Anterior cingulate cortex (tissue), 58 donors: ENCODE data around the gene RTN4RL2.
"Not testable (repeated sequence)": the region's sequence is repeated elsewhere in the genome, so short reads cannot be mapped to it uniquely, and the experiment has no call there.

Source experiments
- DNase-seq, 58 donors: peaks; one replicate each; lab custom pipeline; 2025; lab: John Stamatoyannopoulos, UW

The RTN4RL2 gene

DNA sequence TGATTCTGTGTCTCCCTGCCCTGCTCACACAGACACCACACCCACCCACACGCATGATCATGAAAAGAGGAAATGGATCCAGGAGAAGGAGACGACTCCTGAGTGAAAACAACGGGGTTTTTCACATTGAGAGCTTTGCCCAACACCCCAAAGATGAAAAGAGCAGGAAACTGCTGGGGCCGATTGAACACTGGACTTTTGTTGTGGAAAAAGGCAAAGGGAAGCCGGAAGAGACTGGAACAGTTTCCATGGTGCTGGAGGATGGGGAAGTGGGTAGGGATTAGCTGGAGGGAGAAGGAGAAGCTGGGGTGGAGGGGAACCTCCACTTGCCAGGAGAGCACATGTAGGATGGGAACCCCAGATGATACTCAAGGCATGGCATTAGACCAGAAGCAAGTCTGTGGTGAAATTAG is 28.2 kb upstream of the RTN4RL2 start:
- peak in 9 of 58 donors; percentile 8 to 25 (median 16) for DNase-seq

DNA sequence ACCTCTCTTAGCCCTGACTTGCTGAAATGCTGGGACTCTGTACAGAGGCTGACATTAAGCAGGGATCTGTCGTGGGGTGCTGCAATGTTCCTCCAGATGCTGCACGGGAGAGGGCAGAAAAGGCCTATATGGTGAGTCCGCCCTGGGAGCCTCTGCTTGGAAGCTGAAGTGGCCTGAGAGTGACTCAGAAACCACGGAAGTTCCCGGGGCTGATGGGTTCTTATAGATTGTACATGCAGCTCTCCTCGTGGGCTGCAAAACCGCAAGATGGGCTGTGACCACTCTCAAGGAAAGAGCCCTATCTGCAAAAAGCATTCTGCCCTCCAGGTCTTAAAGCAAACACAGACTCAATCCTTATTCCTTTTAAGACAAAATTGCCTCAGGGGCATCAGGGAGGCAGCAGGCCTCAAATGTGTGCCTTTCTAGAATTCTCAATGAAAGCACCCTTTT is 27.6 kb upstream of the RTN4RL2 start:
- DNase-seq: no peak

DNA sequence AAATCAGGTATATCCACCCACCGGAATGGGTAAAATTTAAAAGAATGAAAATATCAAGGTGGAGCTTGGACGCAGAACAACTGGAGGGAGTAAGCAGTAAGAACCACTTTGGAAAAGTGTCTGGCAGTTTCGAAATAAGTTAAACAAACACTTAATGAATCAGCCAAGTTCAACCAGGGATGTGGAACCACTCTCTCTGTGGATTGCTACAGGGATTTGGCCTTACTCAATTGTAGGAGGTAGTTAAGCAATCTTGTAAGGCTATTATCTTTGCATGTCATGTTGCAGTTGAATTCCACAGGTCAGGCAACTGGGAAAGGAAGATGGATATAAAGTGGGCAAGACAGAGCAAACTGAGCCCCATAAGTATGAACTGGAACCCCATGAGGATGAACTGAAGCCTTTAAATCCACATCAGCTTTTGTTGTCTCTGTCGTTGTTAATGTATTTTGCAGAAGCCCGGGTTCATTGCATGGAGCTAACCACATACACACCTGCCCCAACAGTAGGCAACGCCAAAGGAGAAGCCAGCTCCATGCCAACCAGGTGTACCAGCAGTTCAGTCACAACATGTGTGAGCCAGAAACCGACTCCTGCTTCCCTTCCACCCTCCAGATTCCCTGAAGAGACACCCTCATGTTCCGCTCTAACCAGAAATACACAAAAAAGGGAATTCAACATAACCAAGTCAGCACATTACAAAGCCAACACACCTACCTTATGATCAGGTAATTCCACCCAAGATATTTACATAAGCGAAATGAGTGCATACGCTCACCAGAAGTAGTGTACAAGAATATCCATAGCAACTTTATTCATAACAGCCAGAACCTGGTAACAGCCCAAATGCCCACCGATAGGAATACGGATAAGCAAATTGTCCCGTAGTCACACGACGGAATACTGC is 25.4 kb upstream of the RTN4RL2 start:
- no peak for DNase-seq

DNA sequence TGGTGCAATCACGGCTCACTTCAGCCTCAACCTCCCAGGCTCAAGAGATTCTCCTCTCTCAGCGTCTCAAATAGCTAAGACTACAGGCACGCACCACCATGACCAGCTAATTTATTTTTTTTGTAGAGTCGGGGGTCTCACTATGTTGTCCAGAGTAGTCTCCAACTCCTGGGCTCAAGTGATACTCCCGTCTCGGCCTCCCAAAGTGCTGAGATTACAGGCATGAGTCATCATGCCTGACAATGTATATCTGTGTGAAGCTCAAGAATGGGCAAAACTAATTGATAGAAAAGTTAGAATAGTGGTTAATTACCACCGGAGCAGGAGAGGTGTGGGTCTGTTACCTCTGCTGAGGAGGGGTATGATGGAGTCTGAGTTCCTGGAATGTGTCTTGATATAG is 24.3 kb upstream of the RTN4RL2 start:
- no peak for DNase-seq

DNA sequence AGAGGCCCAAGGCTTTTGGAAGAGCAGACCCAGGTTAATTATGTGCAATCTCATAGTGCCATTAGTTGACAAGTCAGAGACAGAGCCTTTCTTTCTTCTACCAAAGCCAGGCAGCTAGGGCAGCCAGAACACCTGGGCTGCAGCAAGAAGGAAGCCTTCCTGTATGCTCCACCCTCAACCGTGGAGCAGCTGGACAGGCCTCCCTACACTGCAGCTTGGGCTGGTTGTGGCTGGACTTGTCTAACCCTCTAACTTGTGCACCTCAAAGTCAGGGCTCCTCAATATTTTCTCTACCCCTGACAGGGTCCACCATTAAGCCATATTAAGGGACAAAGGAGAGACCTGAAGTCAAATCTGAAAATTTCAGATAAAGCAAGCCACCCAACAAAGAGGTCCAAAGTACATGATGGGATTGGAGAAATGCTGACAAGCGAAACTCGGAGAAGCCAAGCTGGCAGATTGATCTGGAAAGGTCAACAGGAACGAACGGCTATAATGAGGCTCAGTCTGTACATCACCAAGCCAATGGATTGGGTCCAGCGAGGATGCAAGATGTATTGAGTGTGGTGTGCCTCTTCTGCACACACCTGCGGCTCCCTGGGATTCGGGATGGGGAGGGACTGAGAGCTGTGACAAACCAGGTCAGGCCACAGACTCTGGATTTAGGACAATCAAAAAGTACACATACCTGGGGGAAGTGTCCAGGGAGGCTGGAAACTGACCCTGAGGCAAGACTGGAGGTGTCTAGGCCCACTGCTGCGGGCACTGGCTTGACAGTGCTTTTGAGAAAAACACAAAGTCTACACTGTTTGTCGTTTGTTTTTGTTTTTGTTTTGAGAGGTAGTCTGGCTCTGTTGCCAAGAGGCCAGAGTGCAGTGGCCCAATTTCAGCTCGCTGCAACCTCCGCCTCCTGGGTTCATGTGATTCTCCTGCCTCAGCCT is 21.7 kb upstream of the RTN4RL2 start:
- DNase-seq: no peak

DNA sequence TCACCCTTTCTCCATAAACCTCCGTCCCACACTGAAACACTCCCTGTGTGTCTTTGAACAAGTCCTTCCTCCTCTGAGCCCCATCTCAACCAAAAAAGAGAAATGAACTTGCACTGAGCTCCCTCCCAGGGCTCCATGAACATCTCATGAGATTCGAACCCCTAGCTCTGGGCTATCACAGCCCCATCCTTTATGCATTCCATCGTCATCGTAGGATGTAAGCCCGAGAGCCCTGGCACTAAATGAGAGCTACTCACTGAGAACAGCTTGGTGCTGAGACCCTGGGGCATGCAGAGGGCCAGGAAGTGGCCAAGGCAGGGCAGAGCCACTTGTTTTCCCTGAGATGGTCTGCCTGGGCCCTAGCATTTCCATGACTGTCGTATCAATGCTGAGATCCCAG is 20.5 kb upstream of the RTN4RL2 start:
- DNase-seq: no peak

- DNase-seq: no peak
Observed at GRCh38 chr11:57440744-57441414, 19.4 kb upstream of the RTN4RL2 start.

GRCh38 chr11:57444362-57445121 is 15.8 kb upstream of the RTN4RL2 start:
- DNase-seq: no peak

DNA sequence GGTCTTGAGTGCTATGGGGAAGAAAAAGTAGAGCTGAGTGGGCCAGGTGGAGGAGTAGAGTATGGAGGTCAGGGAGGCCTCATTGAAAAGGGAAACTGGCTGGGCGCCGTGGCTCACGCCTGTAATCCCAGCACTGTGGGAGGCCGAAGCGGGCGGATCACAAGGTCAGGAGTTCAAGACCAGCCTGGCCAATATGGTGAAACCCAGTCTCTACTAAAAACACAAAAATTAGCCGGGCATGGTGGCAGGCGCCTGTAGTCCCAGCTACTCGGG is 15.3 kb upstream of the RTN4RL2 start:
- DNase-seq: not testable (repeated sequence)

- no peak for DNase-seq
Observed at GRCh38 chr11:57446055-57446454, 14.3 kb upstream of the RTN4RL2 start.

- DNase-seq: no peak
Observed at GRCh38 chr11:57453543-57454177, 6.7 kb upstream of the RTN4RL2 start.

- peak; percentile 23 to 90 (median 72) for DNase-seq
Observed at GRCh38 chr11:57456960-57457642, 3.2 kb upstream of the RTN4RL2 start.

DNA sequence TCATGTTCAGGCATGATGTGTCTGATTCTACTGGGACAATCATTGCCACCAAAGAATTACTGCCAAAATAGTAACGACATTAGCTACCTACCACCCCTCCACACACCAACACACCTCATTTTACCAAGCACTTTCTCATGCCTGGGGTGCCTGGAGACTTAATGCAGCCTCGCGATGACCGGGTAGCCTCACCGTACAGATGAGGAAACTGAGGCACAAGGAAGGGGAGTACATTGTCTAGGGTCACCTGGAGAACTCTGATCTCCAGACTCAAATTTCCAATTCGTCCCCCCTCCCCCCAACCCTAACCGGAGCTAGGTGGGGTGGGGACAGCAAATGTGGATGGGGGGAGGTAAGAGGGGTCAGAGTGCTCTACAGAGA is 2.7 kb upstream of the RTN4RL2 start:
- no peak for DNase-seq

DNA sequence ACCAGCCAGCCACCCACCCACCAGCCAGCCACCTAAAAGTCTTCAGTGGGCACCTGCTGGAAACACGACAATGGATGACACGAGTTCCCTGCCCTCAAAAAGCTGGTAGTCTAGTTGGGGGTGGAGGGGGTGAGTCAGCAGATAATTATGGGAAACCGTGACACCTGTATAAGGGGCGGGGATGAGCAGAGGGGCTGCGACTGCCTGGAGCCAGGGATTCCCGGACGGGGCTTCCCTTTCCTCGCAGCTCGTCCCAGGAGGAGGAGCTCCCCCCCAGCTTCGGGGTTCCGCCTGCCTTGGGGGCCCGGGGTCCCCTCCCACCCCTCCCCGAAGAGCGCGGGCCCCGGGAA is 2.3 kb upstream of the RTN4RL2 start:
- DNase-seq: peak in 1 of 58 donors; percentile 64

DNA sequence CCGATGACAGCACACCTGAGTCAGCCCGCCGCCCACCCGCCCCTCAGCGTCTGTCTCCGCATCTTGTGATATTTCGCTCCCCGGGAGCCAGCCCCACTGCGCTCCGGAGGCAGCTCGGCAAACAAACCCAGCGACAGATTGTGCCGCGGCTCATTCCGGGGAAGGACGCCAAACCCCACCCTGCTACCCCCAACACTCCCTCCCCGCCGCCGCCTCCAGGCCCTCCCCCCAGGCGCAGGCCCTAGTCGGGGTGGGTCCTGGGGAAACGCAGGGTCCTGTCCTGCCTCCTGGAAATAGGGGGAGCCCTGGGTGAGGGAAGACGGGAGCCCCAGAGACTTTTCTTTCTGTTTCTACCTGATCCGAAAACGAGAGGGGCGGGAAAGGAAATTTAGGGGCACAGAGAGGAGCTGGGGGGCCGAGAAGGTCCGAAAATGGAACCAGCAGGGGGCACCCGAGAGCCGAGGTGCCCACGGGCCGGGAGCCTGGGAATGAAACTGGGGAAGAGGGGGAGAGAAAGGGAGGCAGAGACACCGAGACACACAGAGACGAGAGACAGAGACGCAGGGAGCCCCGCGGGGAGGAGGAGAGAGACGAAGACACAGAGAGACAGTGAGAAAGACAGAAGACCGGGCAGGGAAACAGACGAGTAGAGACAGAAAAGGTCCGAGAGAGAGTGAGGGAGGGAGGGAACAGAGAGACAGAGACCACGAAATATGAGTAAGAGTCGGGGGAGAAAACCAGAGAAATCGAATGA is 1.7 kb upstream of the RTN4RL2 start:
- DNase-seq: peak in 28 of 58 donors; percentile 14 to 73 (median 50)

DNA sequence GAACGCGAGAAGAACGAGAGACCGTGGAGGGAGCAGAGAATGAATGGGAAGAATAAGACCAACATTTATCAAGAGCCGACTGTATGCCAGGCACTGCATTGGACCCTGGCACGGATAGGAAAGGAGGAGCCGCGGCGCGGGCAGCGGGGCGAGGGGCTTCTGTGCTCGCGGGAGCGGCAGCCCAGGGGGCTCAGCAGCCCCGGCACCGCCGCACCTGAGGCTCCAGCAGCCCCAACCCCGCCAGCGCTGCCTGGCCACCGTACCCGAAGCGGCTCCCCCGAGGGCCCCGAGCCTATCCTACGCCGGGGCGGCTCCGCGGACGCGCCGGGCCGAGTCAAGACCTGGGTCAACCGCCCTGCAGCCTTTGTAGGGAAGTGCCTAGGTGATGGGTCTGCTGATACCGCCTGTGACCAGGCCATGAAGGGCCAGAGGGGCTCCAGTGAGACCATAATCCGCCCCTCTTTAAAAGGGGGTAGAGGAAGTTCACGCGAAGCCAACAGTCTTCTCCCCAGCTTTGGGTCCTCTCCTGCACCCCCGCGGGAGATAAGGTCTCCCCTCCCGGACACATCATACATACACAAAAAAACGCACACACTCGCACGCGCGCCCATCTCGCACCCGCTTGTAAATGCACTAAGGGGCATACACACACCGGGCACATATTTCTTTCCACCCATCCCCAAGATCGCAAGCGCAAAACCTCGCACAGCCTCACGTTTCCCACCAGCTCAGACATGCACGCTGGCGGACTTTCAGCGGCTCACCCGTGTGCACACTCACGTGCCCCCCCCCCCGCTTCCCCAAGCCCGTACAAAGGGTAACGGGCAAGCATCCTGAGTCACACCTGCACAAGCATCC is 935 bp upstream of the RTN4RL2 start:
- peak in 1 of 58 donors; percentile 29 for DNase-seq
